Hepatocyte (in vitro differentiated cells): ENCODE measurements around the gene SDF4.

Experiments used
- EZH2 ChIP-seq: fragments of 200-600 bp; sonication (generic); IDR thresholded peaks from 2 replicates; pipeline ENCODE4 v1.6.1; 2016; ENCODE audit warnings: antibody characterized with exemption, mild to moderate bottlenecking, borderline replicate concordance
- EZH2phosphoT487 ChIP-seq: fragments of 200-600 bp; sonication (generic); IDR thresholded peaks from one replicate; pipeline ENCODE4 v1.6.1; 2018; ENCODE audit warnings: antibody characterized with exemption, mild to moderate bottlenecking, low read depth, moderate library complexity; ENCODE audit not compliant: unreplicated experiment, severe bottlenecking
- TF ChIP-seq, protein P1 (sequence below): fragments of 200-600 bp; sonication (generic); IDR thresholded peaks from 2 replicates; pipeline ENCODE4 v1.5.1; 2016; ENCODE audit warnings: antibody characterized with exemption, mild to moderate bottlenecking; ENCODE audit not compliant: poor library complexity

DNA sequence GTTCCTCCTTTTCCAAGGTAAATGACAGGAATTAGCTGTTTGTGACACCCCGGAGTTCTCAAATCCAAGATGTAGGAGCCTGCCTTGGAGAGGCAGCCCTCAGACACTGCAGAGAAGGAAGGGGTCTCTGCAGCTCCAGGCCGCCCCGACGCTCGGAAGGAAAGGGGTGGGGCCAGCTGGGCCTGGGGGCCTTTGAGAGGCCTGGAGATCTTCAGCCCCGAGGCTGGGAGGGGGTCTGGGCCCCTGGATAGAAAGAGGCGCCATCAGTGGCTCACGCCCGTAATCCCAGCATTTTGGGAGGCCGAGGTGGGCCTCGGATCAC, 24.3 kb downstream of the SDF4 start:
- TF ChIP-seq, protein P1, sequence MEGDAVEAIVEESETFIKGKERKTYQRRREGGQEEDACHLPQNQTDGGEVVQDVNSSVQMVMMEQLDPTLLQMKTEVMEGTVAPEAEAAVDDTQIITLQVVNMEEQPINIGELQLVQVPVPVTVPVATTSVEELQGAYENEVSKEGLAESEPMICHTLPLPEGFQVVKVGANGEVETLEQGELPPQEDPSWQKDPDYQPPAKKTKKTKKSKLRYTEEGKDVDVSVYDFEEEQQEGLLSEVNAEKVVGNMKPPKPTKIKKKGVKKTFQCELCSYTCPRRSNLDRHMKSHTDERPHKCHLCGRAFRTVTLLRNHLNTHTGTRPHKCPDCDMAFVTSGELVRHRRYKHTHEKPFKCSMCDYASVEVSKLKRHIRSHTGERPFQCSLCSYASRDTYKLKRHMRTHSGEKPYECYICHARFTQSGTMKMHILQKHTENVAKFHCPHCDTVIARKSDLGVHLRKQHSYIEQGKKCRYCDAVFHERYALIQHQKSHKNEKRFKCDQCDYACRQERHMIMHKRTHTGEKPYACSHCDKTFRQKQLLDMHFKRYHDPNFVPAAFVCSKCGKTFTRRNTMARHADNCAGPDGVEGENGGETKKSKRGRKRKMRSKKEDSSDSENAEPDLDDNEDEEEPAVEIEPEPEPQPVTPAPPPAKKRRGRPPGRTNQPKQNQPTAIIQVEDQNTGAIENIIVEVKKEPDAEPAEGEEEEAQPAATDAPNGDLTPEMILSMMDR = no peak
- TF ChIP-seq EZH2phosphoT487 (no peak), EZH2 (no peak)
